HEK293 (cell line): Measurements from ENCODE around the gene EDNRA.

Experiments
- CTCF ChIA-PET: fragments of 350-600 bp; formaldehyde crosslinking; extraction: SDS; loops from one replicate; lab custom pipeline; 2021; ENCODE audit warnings: antibody characterized with exemption; lab: Yijun Ruan, JAX
- POLR2A ChIA-PET: fragments of 300-600 bp; formaldehyde crosslinking; extraction: SDS; loops from one replicate; lab custom pipeline; 2020; ENCODE audit warnings: antibody characterized with exemption, inconsistent platforms; lab: Yijun Ruan, JAX
- H3K27ac ChIP-seq: fragments of 200-500 bp; sonication (Bioruptor generic); 2 replicates; pipeline ENCODE4 v1.5.1; 2014; ENCODE audit warnings: low read depth, low read length, control low read depth, inconsistent platforms; ENCODE audit errors: extremely low read depth
- H3K36me3 ChIP-seq, 2 experiments: fragments of 200-500 bp in 1 of 2; sonication (Bioruptor generic) in 1 of 2; 1 replicate in 1 of 2; 2 replicates in 1 of 2; pipeline ENCODE4 v1.5.1; 2014 to 2017; ENCODE audit warnings: inconsistent platforms in 2 of 2, low read length in 2 of 2; ENCODE audit not compliant: control insufficient read depth in 2 of 2, insufficient read depth in 1 of 2
- H3K4me1 ChIP-seq: fragments of 200-500 bp; sonication (Bioruptor generic); 2 replicates; pipeline ENCODE4 v1.5.1; 2014; ENCODE audit warnings: mild to moderate bottlenecking, low read length, inconsistent platforms; ENCODE audit not compliant: control insufficient read depth, insufficient read depth
- H3K4me3 ChIP-seq: 2 replicates; pipeline ENCODE4 v1.5.1; 2011; ENCODE audit warnings: low read depth, mild to moderate bottlenecking, control low read depth, low read length, moderate library complexity
- H3K9me3 ChIP-seq: fragments of 200-500 bp; sonication (Bioruptor generic); 2 replicates; pipeline ENCODE4 v1.5.1; 2014; ENCODE audit warnings: low read depth, low read length, inconsistent platforms; ENCODE audit not compliant: control insufficient read depth, insufficient read depth
- GLI2 ChIP-seq: fragments of 450-650 bp; formaldehyde crosslinking; IDR thresholded peaks from 2 replicates; pipeline ENCODE4; 2017; ENCODE audit warnings: missing biosample characterization, missing genetic modification characterization, low read depth, borderline replicate concordance
- GLIS1 ChIP-seq: fragments of 450-650 bp; formaldehyde crosslinking; IDR thresholded peaks from 2 replicates; pipeline ENCODE4 v1.5.1; 2016; ENCODE audit warnings: missing biosample characterization, missing genetic modification characterization
- KLF7 ChIP-seq: fragments of 450-650 bp; formaldehyde crosslinking; IDR thresholded peaks from 2 replicates; pipeline ENCODE4 v1.5.1; 2016; ENCODE audit warnings: missing biosample characterization, missing genetic modification characterization, borderline replicate concordance
- PRDM1 ChIP-seq: fragments of 450-650 bp; formaldehyde crosslinking; IDR thresholded peaks from 2 replicates; pipeline ENCODE4; 2016; ENCODE audit warnings: missing biosample characterization, missing genetic modification characterization
- ZBTB1 ChIP-seq: fragments of 450-650 bp; formaldehyde crosslinking; IDR thresholded peaks from 2 replicates; pipeline ENCODE4 v1.5.1; 2016; ENCODE audit warnings: missing biosample characterization, missing genetic modification characterization
- ZNF148 ChIP-seq: fragments of 450-650 bp; formaldehyde crosslinking; IDR thresholded peaks from 2 replicates; pipeline ENCODE4 v1.5.0; 2017; ENCODE audit warnings: missing biosample characterization, missing genetic modification characterization, borderline replicate concordance
- ZNF23 ChIP-seq: fragments of 450-650 bp; formaldehyde crosslinking; IDR thresholded peaks from 2 replicates; pipeline ENCODE4 v1.5.1; 2016; ENCODE audit warnings: missing biosample characterization, missing genetic modification characterization, borderline replicate concordance
- ZNF24 ChIP-seq: fragments of 450-650 bp; formaldehyde crosslinking; IDR thresholded peaks from 2 replicates; pipeline ENCODE4 v1.5.1; 2016; ENCODE audit warnings: missing biosample characterization, missing genetic modification characterization
- ZNF280C ChIP-seq: fragments of 450-650 bp; formaldehyde crosslinking; IDR thresholded peaks from 2 replicates; pipeline ENCODE4 v1.5.1; 2016; ENCODE audit warnings: missing biosample characterization, missing genetic modification characterization
- ZNF350 ChIP-seq: fragments of 450-650 bp; formaldehyde crosslinking; IDR thresholded peaks from 2 replicates; pipeline ENCODE4 v1.5.0; 2017; ENCODE audit warnings: missing biosample characterization, mild to moderate bottlenecking, missing genetic modification characterization
- ZNF394 ChIP-seq: fragments of 450-650 bp; formaldehyde crosslinking; IDR thresholded peaks from 2 replicates; pipeline ENCODE4 v1.5.1; 2016; ENCODE audit warnings: missing biosample characterization, missing genetic modification characterization, mild to moderate bottlenecking, moderate library complexity, borderline replicate concordance
- ZNF449 ChIP-seq: fragments of 450-650 bp; formaldehyde crosslinking; IDR thresholded peaks from 2 replicates; pipeline ENCODE4 v1.5.1; 2017; ENCODE audit warnings: missing biosample characterization, mild to moderate bottlenecking, missing genetic modification characterization, moderate library complexity
- ZNF555 ChIP-seq: fragments of 450-650 bp; formaldehyde crosslinking; conservative IDR thresholded peaks from 2 replicates; pipeline ENCODE4 v1.5.1; 2017; ENCODE audit warnings: missing biosample characterization, mild to moderate bottlenecking, missing genetic modification characterization, inconsistent platforms
- ZNF560 ChIP-seq: fragments of 450-650 bp; formaldehyde crosslinking; IDR thresholded peaks from 2 replicates; pipeline ENCODE4 v1.5.1; 2017; ENCODE audit warnings: missing biosample characterization, missing genetic modification characterization, borderline replicate concordance
- ZNF610 ChIP-seq: fragments of 450-650 bp; formaldehyde crosslinking; IDR thresholded peaks from 2 replicates; pipeline ENCODE4 v1.5.1; 2016; ENCODE audit warnings: missing biosample characterization, missing genetic modification characterization, borderline replicate concordance
- ZNF768 ChIP-seq: fragments of 450-650 bp; formaldehyde crosslinking; IDR thresholded peaks from 2 replicates; pipeline ENCODE4 v1.5.1; 2018; ENCODE audit warnings: missing biosample characterization, mild to moderate bottlenecking, missing genetic modification characterization
- ZSCAN23 ChIP-seq: fragments of 450-650 bp; formaldehyde crosslinking; IDR thresholded peaks from 2 replicates; pipeline ENCODE4 v1.5.1; 2016; ENCODE audit warnings: missing biosample characterization, missing genetic modification characterization
- TF ChIP-seq, protein P1 (sequence below): fragments of 450-650 bp; formaldehyde crosslinking; IDR thresholded peaks from 2 replicates; pipeline ENCODE4 v1.5.1; 2016; ENCODE audit warnings: missing biosample characterization, missing genetic modification characterization
- TF ChIP-seq, protein P2 (sequence below): fragments of 450-650 bp; formaldehyde crosslinking; IDR thresholded peaks from 2 replicates; pipeline ENCODE4 v1.5.1; 2017; ENCODE audit warnings: missing biosample characterization, missing genetic modification characterization

The EDNRA gene

GRCh38 chr4:147456706-147457105 is 24.2 kb upstream of the EDNRA start:
- Histone ChIP-seq H3K4me3 (no peak overlapping the region), H3K4me1 (no peaks in the 10 kb centered on the region), H3K27ac (no peak overlapping the region), H3K9me3 (no peaks in the 10 kb centered on the region), H3K36me3 (no peaks in the 10 kb centered on the region)
- CTCF ChIA-PET, result interaction anchor here (0.7 kb wide), 1 partner anchor 52 kb away, joined by 5 read pairs; no protein-coding TSS in a partner anchor
- POLR2A ChIA-PET, result no interaction called here
- TF ChIP-seq ZNF394 (tag by site-specific recombination), result no peak
- no peak for TF ChIP-seq KLF7 (tag by site-specific recombination)
- TF ChIP-seq, protein P1, sequence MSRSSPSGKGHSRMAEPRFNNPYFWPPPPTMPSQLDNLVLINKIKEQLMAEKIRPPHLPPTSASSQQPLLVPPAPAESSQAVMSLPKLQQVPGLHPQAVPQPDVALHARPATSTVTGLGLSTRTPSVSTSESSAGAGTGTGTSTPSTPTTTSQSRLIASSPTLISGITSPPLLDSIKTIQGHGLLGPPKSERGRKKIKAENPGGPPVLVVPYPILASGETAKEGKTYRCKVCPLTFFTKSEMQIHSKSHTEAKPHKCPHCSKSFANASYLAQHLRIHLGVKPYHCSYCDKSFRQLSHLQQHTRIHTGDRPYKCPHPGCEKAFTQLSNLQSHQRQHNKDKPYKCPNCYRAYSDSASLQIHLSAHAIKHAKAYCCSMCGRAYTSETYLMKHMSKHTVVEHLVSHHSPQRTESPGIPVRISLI (tag by site-specific recombination), result no peak
- TF ChIP-seq ZNF23, result no peak
- no peak for TF ChIP-seq PRDM1 (tag by site-specific recombination)
- TF ChIP-seq GLIS1 (tag by site-specific recombination), result no peak
- TF ChIP-seq ZNF560, result no peak
- no peak for TF ChIP-seq ZNF610
- no peak for TF ChIP-seq ZNF24 (tag by site-specific recombination)
- no peak for TF ChIP-seq GLI2 (tag by site-specific recombination)
- TF ChIP-seq ZNF148, result no peak
- TF ChIP-seq ZNF280C (tag by site-specific recombination), result no peak

DNA sequence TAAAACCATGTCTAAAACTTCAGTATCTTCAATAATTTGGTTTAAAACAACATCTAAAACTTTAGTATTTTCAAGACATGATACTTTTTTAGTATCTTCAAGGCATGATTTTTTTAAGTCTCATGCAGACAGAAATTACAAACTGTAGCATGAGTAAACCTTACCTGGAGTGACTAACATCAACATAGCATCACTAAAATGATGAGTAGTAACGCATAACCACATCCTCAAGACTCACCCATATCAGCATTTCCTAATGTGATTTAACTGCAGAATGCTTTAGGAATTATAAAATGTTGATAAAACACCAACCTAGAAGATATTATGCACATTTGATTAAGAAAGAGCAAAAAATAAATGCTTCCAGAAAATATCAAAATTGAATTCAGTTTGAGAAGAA is 19.7 kb upstream of the EDNRA start:
- Histone ChIP-seq H3K4me3 (no peak overlapping the region), H3K27ac (no peak overlapping the region), H3K4me1 (no peaks in the 10 kb centered on the region), H3K9me3 (no peaks in the 10 kb centered on the region), H3K36me3 (no peaks in the 10 kb centered on the region)
- TF ChIP-seq ZBTB1 (tag by site-specific recombination), result no peak
- TF ChIP-seq, protein P2, sequence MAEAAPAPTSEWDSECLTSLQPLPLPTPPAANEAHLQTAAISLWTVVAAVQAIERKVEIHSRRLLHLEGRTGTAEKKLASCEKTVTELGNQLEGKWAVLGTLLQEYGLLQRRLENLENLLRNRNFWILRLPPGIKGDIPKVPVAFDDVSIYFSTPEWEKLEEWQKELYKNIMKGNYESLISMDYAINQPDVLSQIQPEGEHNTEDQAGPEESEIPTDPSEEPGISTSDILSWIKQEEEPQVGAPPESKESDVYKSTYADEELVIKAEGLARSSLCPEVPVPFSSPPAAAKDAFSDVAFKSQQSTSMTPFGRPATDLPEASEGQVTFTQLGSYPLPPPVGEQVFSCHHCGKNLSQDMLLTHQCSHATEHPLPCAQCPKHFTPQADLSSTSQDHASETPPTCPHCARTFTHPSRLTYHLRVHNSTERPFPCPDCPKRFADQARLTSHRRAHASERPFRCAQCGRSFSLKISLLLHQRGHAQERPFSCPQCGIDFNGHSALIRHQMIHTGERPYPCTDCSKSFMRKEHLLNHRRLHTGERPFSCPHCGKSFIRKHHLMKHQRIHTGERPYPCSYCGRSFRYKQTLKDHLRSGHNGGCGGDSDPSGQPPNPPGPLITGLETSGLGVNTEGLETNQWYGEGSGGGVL (tag by site-specific recombination), result no peak
- TF ChIP-seq ZNF768, result no peak
- TF ChIP-seq ZNF555 (tag by site-specific recombination), result no peak
- no peak for TF ChIP-seq ZNF350
- no peak for TF ChIP-seq ZSCAN23 (tag by site-specific recombination)
- TF ChIP-seq ZNF449 (tag by site-specific recombination), result no peak
- no peak for TF ChIP-seq ZNF610
- POLR2A ChIA-PET, result no interaction called here
- CTCF ChIA-PET, result no interaction called here
